GM12875 (cell line): ENCODE results near the gene CMTM2.

Source experiments
- H3K4me3 ChIP-seq: one replicate; pipeline ENCODE4 v1.5.1; 2011; ENCODE audit warnings: low read depth, low read length, control low read depth
- TF ChIP-seq, protein P1 (sequence below): IDR thresholded peaks from 2 replicates; pipeline ENCODE4 v1.5.1; 2011; ENCODE audit warnings: low read depth, mild to moderate bottlenecking, control low read depth, inconsistent platforms, low read length, moderate library complexity, borderline replicate concordance; ENCODE audit not compliant: insufficient read depth

The CMTM2 gene

DNA sequence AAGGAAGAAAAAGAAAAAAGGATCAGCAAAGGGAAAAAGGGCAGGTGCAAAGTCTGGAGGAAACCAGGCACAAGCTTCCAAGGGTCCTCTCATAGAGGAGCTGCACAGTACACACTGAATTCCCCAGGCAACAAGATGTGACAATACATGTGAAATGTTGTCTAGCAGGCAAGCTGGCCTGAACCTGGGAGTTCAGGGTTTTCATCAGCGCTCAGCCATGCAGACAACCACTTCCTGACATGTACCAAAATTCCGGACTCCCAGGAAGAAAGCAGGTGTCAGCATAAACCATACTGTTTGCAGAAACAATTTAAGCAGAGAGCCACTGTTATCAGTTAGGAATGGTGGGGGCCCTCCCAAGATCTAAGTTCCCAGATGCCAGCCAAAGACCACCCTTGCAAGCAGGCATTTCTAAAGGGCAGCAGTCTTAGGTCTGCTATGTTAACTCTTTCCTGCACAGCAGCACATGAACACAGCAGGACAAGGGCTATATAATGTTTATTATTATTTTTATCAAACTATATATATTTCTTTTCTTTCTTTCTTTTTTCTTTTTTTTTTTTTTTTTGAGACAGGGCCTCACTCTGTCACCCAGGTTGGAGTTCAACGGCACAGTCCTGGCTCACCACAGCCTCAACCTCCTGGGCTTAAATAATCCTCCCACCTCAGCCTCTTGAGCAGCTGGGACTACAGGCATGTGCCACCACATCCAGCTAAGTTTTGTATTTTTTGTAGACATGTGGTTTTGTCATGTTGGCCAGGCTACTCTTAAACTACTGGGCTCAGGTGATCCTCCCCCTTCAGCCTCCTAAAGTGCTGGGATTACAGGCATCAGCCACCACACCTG, 39.4 kb upstream of the CMTM2 start:
- no peak overlapping the region for H3K4me3 ChIP-seq

DNA sequence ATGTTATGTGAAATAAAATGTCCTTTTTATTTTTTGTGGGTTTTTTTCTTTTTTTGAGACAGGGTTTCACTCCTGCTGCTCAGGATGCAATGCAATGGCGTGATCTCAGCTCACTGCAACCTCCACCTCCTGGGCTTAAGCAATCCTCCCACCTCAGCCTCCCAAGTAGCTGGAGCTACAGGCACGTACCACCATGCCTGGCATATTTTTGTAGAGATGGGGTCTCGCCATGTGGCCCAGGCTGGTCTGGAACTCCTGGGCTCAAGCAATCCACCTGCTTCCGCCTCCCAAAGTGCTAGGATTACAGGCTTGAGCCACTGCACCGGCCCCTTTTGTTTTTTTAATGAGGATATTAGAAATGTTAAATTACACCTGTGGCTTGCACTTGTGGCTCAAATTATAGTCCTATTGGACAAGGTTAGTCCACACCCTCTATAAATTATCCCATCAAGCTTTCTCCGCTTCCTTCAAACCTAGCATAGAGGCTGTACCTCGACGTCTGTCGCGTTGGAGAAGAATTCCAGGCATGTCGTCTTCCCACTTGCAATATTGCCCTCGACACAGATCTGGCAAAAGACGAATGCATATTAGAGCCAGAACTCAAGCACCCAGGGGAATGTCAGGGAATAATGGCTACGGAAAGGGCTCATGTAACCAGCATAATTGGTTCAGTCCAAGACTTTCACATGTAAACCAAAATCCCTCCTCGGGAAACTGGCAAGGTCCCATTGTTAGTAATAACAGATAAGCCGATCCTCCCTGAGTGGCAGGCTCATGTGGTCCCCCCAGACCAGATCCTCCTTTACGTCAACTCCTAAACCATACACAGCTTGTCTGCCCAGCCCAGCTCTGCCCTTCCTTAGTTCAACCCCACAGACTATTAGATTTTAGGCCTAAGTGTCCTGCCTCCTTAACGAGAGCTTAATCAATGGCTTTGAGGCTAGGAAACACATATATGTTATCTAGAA, 37.6 kb upstream of the CMTM2 start:
- TF ChIP-seq, protein P1, sequence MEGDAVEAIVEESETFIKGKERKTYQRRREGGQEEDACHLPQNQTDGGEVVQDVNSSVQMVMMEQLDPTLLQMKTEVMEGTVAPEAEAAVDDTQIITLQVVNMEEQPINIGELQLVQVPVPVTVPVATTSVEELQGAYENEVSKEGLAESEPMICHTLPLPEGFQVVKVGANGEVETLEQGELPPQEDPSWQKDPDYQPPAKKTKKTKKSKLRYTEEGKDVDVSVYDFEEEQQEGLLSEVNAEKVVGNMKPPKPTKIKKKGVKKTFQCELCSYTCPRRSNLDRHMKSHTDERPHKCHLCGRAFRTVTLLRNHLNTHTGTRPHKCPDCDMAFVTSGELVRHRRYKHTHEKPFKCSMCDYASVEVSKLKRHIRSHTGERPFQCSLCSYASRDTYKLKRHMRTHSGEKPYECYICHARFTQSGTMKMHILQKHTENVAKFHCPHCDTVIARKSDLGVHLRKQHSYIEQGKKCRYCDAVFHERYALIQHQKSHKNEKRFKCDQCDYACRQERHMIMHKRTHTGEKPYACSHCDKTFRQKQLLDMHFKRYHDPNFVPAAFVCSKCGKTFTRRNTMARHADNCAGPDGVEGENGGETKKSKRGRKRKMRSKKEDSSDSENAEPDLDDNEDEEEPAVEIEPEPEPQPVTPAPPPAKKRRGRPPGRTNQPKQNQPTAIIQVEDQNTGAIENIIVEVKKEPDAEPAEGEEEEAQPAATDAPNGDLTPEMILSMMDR = no peak
- H3K4me3 ChIP-seq = no peak overlapping the region

More for the DNA sequence above, 39.4 kb upstream of the CMTM2 start:
- TF ChIP-seq, protein P1 = no peak

- H3K4me3 ChIP-seq = no peak overlapping the region
- TF ChIP-seq, protein P1 = no peak
Measured at GRCh38 chr16:66542396-66542795, 36.9 kb upstream of the CMTM2 start.

GRCh38 chr16:66543541-66543940, 35.7 kb upstream of the CMTM2 start:
- TF ChIP-seq, protein P1 = no peak
- H3K4me3 ChIP-seq = no peak overlapping the region

GRCh38 chr16:66544016-66544757, 35.1 kb upstream of the CMTM2 start:
- TF ChIP-seq, protein P1 = no peak
- H3K4me3 ChIP-seq = no peak overlapping the region

- no peak overlapping the region for H3K4me3 ChIP-seq
- TF ChIP-seq, protein P1 = no peak
Measured at GRCh38 chr16:66547101-66547989, 31.9 kb upstream of the CMTM2 start.
